Neural progenitor cell (in vitro differentiated cells): ENCODE data around the gene TTLL5. TPM values are rescaled to one million over a fixed set of nuclear protein-coding genes. Genes with fewer than 3 reads are reported as not detected.

Source experiments
- DNase-seq: peaks from one replicate; pipeline ENCODE4 v3.0.0-alpha.2; 2016; ENCODE audit warnings: low spot score
- H2AFZ ChIP-seq: fragments of 200-600 bp; sonication (generic); replicated peaks from 2 replicates; pipeline ENCODE4 v1.6.1; 2016; ENCODE audit warnings: antibody characterized with exemption
- H3F3A ChIP-seq: fragments of 200-600 bp; sonication (generic); 2 replicates; pipeline ENCODE4 v1.6.1; 2016; ENCODE audit warnings: antibody characterized with exemption, low read depth
- H3K27ac ChIP-seq: fragments of 200-600 bp; sonication (generic); 2 replicates; pipeline ENCODE4 v1.5.1; 2016; ENCODE audit warnings: mild to moderate bottlenecking
- H3K27me3 ChIP-seq: fragments of 200-600 bp; sonication (generic); 2 replicates; pipeline ENCODE4 v1.6.1; 2016; ENCODE audit warnings: mild to moderate bottlenecking, moderate library complexity
- H3K36me3 ChIP-seq: fragments of 200-600 bp; sonication (generic); 2 replicates; pipeline ENCODE4 v1.5.1; 2016
- H3K4me1 ChIP-seq: fragments of 200-600 bp; sonication (generic); 2 replicates; pipeline ENCODE4 v1.6.1; 2016; ENCODE audit warnings: mixed run types
- H3K4me2 ChIP-seq: fragments of 200-600 bp; sonication (generic); 2 replicates; pipeline ENCODE4 v1.6.1; 2016
- H3K4me3 ChIP-seq: fragments of 200-600 bp; sonication (generic); 2 replicates; pipeline ENCODE4 v1.5.1; 2016
- H3K79me2 ChIP-seq: fragments of 200-600 bp; sonication (generic); 2 replicates; pipeline ENCODE4 v1.6.1; 2016; ENCODE audit warnings: low read depth
- H3K9ac ChIP-seq: fragments of 200-600 bp; sonication (generic); 2 replicates; pipeline ENCODE4 v1.6.1; 2016
- H3K9me3 ChIP-seq: fragments of 200-600 bp; sonication (generic); 2 replicates; pipeline ENCODE4 v1.5.1; 2016; ENCODE audit warnings: low read depth
- H4K20me1 ChIP-seq: fragments of 200-600 bp; sonication (generic); 2 replicates; pipeline ENCODE4 v1.6.1; 2016; ENCODE audit warnings: low read depth
- H3K27ac Mint-ChIP-seq: 3 replicates; pipeline ENCODE4 v1.8.0; 2021; ENCODE audit warnings: mixed read lengths
- H3K27me3 Mint-ChIP-seq: 2 replicates; pipeline ENCODE4 v1.8.0; 2022; ENCODE audit warnings: low read depth, mild to moderate bottlenecking, inconsistent platforms, moderate library complexity, mixed read lengths; ENCODE audit not compliant: insufficient read depth
- H3K36me3 Mint-ChIP-seq: 3 replicates; pipeline ENCODE4 v1.8.0; 2021; ENCODE audit warnings: mixed read lengths
- H3K4me1 Mint-ChIP-seq: 3 replicates; pipeline ENCODE4 v1.8.0; 2021; ENCODE audit warnings: mixed read lengths
- H3K4me3 Mint-ChIP-seq: 3 replicates; pipeline ENCODE4 v1.8.0; 2021; ENCODE audit warnings: mild to moderate bottlenecking, moderate library complexity, mixed read lengths
- H3K9me3 Mint-ChIP-seq: 3 replicates; pipeline ENCODE4 v1.8.0; 2020; ENCODE audit warnings: mixed read lengths
- EZH2 ChIP-seq: fragments of 200-600 bp; sonication (generic); IDR thresholded peaks from 2 replicates; pipeline ENCODE4 v1.6.1; 2017; ENCODE audit warnings: antibody characterized with exemption, mild to moderate bottlenecking, moderate library complexity
- EZH2phosphoT487 ChIP-seq: fragments of 200-600 bp; sonication (generic); IDR thresholded peaks from 2 replicates; pipeline ENCODE4 v1.6.1; 2017; ENCODE audit warnings: antibody characterized with exemption
- total RNA-seq: library from RNA; depleted of rRNA; stranded (reverse); fragments of >200 nt; gene quantifications from 2 replicates; pipeline ENCODE4 v1.2.3, GENCODE V29; 2015; ENCODE audit warnings: low replicate concordance
- TF ChIP-seq, protein P1 (sequence below): fragments of 200-600 bp; sonication (generic); IDR thresholded peaks from 2 replicates; pipeline ENCODE4 v1.5.1; 2017; ENCODE audit warnings: antibody characterized with exemption, mild to moderate bottlenecking

Gene TTLL5
- total RNA-seq, 1 donor from 2014 or later: 61.4 TPM

DNA sequence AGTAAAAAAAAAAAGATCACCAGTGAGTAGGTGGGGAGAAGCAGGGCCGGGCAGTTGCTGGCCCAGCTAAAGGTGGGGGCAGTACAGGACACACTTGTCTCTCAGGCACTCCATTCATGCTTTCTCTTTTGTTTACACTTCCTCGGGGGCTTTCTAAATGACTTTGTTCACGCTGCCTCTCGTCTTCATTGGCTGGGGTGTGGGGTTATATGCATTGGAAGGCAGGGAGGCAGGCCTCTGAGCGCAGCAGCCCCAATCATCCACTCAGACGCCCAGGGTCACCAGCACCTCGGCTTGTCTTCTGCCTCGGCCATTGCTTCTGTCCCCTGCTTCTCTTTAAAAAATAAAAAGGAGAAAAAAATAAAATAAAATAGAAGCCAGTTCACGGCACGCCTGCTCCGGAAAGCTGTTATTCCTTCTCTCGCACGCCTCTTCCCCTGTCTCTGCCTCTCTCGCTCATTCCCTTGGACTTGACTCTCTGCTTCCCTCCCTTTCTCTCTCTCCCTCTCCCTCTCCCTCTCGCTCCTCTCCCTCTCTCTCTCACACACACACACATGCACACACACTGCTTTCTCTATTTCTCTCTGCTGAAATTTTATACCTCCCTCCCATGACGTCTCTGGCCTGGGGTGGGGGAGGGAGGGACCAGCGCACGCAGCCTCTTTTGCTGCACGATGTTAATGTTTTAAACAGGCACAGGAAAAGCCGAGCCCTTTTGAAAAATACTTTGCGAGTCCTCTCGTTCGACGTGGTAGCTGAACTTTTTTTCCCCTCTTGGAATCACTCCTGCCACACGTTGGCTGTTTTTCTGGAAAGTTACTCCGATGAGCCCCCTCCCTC is 320.6 kb downstream of the TTLL5 start, which contains the start of gene TGFB3:
TGFB3 (minus strand) TSS at position 570 of the 840 bp plus-strand sequence. CDS start 1,102 bp downstream, outside the sequence.
- Histone ChIP-seq H3K4me1 (peaks cover 10% of the 10 kb centered on the region), H3K36me3 (no peaks in the 10 kb centered on the region), H3K9ac (no peak within 1 kb of the TSS), H3K9me3 (no peaks in the 10 kb centered on the region), H3K4me3 (peak within 1 kb of the TSS; percentile 85), H3K4me2 (peak within 1 kb of the TSS; percentile 91), H3K27me3 (peaks cover 52% of the 10 kb centered on the region), H4K20me1 (peaks cover 8% of the 10 kb centered on the region), H2AFZ (peak within 1 kb of the TSS; percentile 97), H3F3A (peaks cover 23% of the 10 kb centered on the region), H3K27ac (no peak within 1 kb of the TSS), H3K79me2 (peaks cover 7% of the 10 kb centered on the region)
- Mint-ChIP-seq H3K36me3 (no peaks in the 10 kb centered on the region), H3K27ac (peak within 1 kb of the TSS; percentile 85), H3K9me3 (no peaks in the 10 kb centered on the region), H3K27me3 (peaks cover 14% of the 10 kb centered on the region), H3K4me1 (peaks cover 43% of the 10 kb centered on the region), H3K4me3 (peak within 1 kb of the TSS; percentile 85)
- TF ChIP-seq, protein P1, sequence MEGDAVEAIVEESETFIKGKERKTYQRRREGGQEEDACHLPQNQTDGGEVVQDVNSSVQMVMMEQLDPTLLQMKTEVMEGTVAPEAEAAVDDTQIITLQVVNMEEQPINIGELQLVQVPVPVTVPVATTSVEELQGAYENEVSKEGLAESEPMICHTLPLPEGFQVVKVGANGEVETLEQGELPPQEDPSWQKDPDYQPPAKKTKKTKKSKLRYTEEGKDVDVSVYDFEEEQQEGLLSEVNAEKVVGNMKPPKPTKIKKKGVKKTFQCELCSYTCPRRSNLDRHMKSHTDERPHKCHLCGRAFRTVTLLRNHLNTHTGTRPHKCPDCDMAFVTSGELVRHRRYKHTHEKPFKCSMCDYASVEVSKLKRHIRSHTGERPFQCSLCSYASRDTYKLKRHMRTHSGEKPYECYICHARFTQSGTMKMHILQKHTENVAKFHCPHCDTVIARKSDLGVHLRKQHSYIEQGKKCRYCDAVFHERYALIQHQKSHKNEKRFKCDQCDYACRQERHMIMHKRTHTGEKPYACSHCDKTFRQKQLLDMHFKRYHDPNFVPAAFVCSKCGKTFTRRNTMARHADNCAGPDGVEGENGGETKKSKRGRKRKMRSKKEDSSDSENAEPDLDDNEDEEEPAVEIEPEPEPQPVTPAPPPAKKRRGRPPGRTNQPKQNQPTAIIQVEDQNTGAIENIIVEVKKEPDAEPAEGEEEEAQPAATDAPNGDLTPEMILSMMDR: no peak
- no peak for TF ChIP-seq EZH2phosphoT487
- TF ChIP-seq EZH2: no peak
- peak; percentile 55 for DNase-seq

DNA sequence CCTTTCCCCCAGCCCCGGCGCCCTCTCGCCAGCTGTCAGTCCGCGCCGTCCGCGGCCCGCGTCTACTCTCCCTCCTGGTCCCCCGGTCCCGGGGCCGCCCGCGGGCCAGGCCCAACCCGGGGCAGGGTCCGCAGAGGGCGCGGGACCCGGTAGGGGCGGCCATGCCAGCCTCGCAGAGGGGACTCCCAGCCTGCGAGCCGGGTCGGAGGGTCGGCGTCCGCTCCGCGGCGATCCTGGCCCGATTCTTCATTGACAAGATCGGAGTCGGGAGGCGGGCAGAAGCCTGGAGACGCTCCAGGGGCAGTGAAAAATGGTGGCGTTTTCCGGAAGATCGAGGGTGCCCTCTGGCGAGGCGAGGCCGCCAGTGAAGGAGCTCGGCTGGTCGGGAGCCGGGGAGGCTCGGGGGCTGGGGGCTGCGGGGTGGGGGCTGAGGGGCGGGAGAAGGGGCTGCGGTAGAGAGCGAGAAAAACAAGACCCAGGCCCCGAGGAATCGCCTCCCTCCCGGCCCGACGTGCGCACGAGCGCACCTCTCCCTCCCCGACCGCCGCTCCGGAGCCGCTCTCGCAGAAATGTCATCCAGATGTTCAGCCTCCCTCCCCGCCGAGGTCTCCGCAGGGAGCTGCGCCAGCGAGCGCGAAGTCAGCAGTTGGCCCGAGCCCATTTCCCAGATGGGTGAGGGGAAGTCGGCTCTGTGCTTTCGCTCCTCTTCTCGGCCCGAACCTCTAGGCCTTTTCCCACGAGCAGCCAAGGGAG is 321.4 kb downstream of the TTLL5 start:
- Mint-ChIP-seq H3K4me3 (peak overlapping the region; percentile 85), H3K36me3 (no peaks in the 10 kb centered on the region), H3K27me3 (peaks cover 14% of the 10 kb centered on the region), H3K9me3 (no peaks in the 10 kb centered on the region), H3K4me1 (peaks cover 49% of the 10 kb centered on the region), H3K27ac (no peak overlapping the region)
- peaks cover 15% of the 10 kb centered on the region for H3K79me2 ChIP-seq
- no peaks in the 10 kb centered on the region for H3K36me3 ChIP-seq
- H3K27me3 ChIP-seq: peaks cover 52% of the 10 kb centered on the region
- DNase-seq: peak; percentile 92
- H3K9ac ChIP-seq: no peak overlapping the region
- TF ChIP-seq EZH2 (peak; percentile 52), EZH2phosphoT487 (peak; percentile 36)
- TF ChIP-seq, protein P1: peak; percentile 67
- peak overlapping the region; percentile 91 for H3K4me2 ChIP-seq
- no peak overlapping the region for H3K27ac ChIP-seq
- peaks cover 23% of the 10 kb centered on the region for H3F3A ChIP-seq
- H4K20me1 ChIP-seq: peaks cover 9% of the 10 kb centered on the region
- H3K4me3 ChIP-seq: peak overlapping the region; percentile 85
- no peaks in the 10 kb centered on the region for H3K9me3 ChIP-seq
- H2AFZ ChIP-seq: peak overlapping the region; percentile 97
- H3K4me1 ChIP-seq: peaks cover 11% of the 10 kb centered on the region

DNA sequence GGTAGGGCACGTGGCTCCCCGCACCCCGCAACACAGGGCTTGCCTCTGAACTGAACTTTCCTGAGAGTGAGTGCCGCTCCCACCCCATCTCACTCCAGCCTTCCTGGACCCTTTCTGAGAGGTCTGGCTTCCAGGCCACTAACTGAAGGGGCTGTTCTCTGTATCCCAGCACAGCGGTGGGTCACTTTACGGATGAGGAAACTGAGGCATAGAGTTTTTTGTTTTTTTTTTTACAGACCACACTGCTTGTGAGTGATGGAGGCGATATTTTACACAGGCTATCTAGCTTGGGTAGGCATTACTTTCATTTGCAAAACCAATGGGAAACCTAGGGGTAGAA is 321.9 kb downstream of the TTLL5 start:
- H3K27me3 ChIP-seq: peaks cover 52% of the 10 kb centered on the region
- no peaks in the 10 kb centered on the region for H3K36me3 ChIP-seq
- peak overlapping the region; percentile 85 for H3K4me3 ChIP-seq
- peaks cover 11% of the 10 kb centered on the region for H3K4me1 ChIP-seq
- peak overlapping the region; percentile 97 for H2AFZ ChIP-seq
- H3K4me1 Mint-ChIP-seq: peaks cover 49% of the 10 kb centered on the region
- peaks cover 14% of the 10 kb centered on the region for H3K27me3 Mint-ChIP-seq
- TF ChIP-seq EZH2phosphoT487 (no peak), EZH2 (no peak)
- peaks cover 9% of the 10 kb centered on the region for H4K20me1 ChIP-seq
- DNase-seq: no peak
- H3K27ac ChIP-seq: no peak overlapping the region
- H3K9me3 ChIP-seq: no peaks in the 10 kb centered on the region
- H3K9ac ChIP-seq: no peak overlapping the region
- peak overlapping the region; percentile 91 for H3K4me2 ChIP-seq
- peaks cover 16% of the 10 kb centered on the region for H3K79me2 ChIP-seq
- no peaks in the 10 kb centered on the region for H3K36me3 Mint-ChIP-seq
- peak overlapping the region; percentile 85 for H3K4me3 Mint-ChIP-seq
- peaks cover 23% of the 10 kb centered on the region for H3F3A ChIP-seq
- H3K27ac Mint-ChIP-seq: no peak overlapping the region
- no peaks in the 10 kb centered on the region for H3K9me3 Mint-ChIP-seq
